Neural cell (in vitro differentiated cells): Measurements from ENCODE around the gene FEN1.

Experiments
- CTCF ChIP-seq: fragments of 450-650 bp; IDR thresholded peaks from 2 replicates; pipeline ENCODE4 v1.5.1; 2014; ENCODE audit warnings: antibody characterized with exemption, mild to moderate bottlenecking, moderate library complexity; ENCODE audit not compliant: poor library complexity, severe bottlenecking
- EP300 ChIP-seq: fragments of 450-650 bp; conservative IDR thresholded peaks from 2 replicates; pipeline ENCODE4 v1.6.1; 2014; ENCODE audit warnings: antibody characterized with exemption, mild to moderate bottlenecking, moderate library complexity; ENCODE audit not compliant: poor library complexity, severe bottlenecking
- EZH2 ChIP-seq: fragments of 200-600, 300-800 bp; shearing (Covaris generic), sonication (generic); IDR thresholded peaks from 2 replicates; pipeline ENCODE4 v1.6.1; 2014; ENCODE audit warnings: antibody characterized with exemption, low read length, borderline replicate concordance, mild to moderate bottlenecking; ENCODE audit not compliant: insufficient read depth, poor library complexity, severe bottlenecking
- MXI1 ChIP-seq: fragments of 450-650 bp; conservative IDR thresholded peaks from 2 replicates; pipeline ENCODE4 v1.6.1; 2014; ENCODE audit warnings: antibody characterized with exemption, mild to moderate bottlenecking; ENCODE audit not compliant: poor library complexity, severe bottlenecking
- POLR2AphosphoS5 ChIP-seq: IDR thresholded peaks from 2 replicates; pipeline ENCODE4 v1.6.1; 2012

GRCh38 chr11:61828629-61829407, 36.1 kb downstream of the FEN1 start:
- TF ChIP-seq POLR2AphosphoS5, result peak; percentile 69
- no peak for TF ChIP-seq EP300
- peak; percentile 77 for TF ChIP-seq CTCF
- TF ChIP-seq EZH2, result no peak
- no peak for TF ChIP-seq MXI1
